Measurements from ENCODE around the gene TMEM164. TPM values are rescaled to one million over a fixed set of nuclear protein-coding genes. Genes with fewer than 3 reads are reported as not detected.

TMEM164 gene
- total RNA-seq, 1 donor from 2014 or later: 84.6 TPM

DNA sequence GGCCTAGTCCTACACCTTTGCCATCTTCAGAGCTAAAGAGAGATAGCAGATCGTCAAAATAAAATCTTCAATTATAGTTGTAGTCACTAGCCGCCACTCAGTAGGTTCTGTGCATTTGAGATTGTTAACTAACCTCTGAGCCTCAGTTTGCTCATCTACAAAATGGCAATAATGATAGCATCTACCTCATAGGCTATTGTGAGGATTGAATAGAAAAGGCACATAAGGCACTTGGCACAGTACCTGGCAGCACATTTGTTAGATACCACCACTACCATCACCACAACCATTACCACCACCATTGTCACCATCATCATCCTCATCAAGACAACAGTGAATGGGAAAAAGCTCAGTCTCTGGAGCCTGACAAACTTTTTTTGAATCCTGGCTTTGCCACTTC, 180.4 kb downstream of the TMEM164 start:
- TF ChIP-seq, protein P1, sequence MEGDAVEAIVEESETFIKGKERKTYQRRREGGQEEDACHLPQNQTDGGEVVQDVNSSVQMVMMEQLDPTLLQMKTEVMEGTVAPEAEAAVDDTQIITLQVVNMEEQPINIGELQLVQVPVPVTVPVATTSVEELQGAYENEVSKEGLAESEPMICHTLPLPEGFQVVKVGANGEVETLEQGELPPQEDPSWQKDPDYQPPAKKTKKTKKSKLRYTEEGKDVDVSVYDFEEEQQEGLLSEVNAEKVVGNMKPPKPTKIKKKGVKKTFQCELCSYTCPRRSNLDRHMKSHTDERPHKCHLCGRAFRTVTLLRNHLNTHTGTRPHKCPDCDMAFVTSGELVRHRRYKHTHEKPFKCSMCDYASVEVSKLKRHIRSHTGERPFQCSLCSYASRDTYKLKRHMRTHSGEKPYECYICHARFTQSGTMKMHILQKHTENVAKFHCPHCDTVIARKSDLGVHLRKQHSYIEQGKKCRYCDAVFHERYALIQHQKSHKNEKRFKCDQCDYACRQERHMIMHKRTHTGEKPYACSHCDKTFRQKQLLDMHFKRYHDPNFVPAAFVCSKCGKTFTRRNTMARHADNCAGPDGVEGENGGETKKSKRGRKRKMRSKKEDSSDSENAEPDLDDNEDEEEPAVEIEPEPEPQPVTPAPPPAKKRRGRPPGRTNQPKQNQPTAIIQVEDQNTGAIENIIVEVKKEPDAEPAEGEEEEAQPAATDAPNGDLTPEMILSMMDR (IDR thresholded peaks at IDR 0.05): no peak
- no peaks in the 10 kb centered on the region for H3K27me3 ChIP-seq
- ATAC-seq (no peak), DNase-seq (no peak)
- H3K27ac ChIP-seq: no peak overlapping the region
- no peaks in the 10 kb centered on the region for H3K4me1 ChIP-seq
- H3K4me3 ChIP-seq: no peak overlapping the region
- H3K9me3 ChIP-seq: no peaks in the 10 kb centered on the region
- no peaks in the 10 kb centered on the region for H3K36me3 ChIP-seq
- intact Hi-C loops (cut with DNase I): no loop called here

- no peaks in the 10 kb centered on the region for H3K36me3 ChIP-seq
- H3K4me3 ChIP-seq: no peak overlapping the region
- H3K4me1 ChIP-seq: no peaks in the 10 kb centered on the region
- intact Hi-C loops (cut with DNase I): no loop called here
- TF ChIP-seq, protein P1 (IDR thresholded peaks at IDR 0.05): no peak
- H3K9me3 ChIP-seq: no peaks in the 10 kb centered on the region
- ATAC-seq (no peak), DNase-seq (no peak)
- H3K27ac ChIP-seq: no peak overlapping the region
- H3K27me3 ChIP-seq: no peaks in the 10 kb centered on the region
These were observed 186.0 kb downstream of the TMEM164 start for GRCh38 chrX:110188701-110189558.

- H3K4me1 ChIP-seq: no peaks in the 10 kb centered on the region
- ATAC-seq (no peak), DNase-seq (no peak)
- no peak overlapping the region for H3K4me3 ChIP-seq
- TF ChIP-seq, protein P1 (IDR thresholded peaks at IDR 0.05): no peak
- no peak overlapping the region for H3K27ac ChIP-seq
- intact Hi-C loops (cut with DNase I): no loop called here
- H3K27me3 ChIP-seq: no peaks in the 10 kb centered on the region
- H3K36me3 ChIP-seq: no peaks in the 10 kb centered on the region
- H3K9me3 ChIP-seq: no peaks in the 10 kb centered on the region
These were observed 189.6 kb downstream of the TMEM164 start for GRCh38 chrX:110192516-110192915.

DNA sequence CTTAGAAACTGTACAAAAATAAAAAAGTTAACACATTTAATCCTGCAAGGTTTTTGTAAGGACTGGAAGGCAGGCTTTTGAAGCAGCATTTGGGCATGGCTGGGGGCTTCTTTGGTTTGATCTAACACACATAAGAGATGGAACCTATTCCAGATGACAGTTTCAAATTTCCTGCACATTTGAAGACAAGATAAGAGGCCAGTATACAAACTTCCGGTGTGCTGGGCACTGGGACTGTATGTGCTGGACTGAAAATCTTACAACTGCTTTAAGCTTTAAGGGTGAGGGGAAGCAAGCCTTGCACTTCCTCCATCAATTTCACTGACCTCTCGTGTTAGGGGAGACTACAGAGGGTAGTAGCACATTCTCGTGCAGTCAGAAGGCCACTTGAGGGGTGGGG, 192.1 kb downstream of the TMEM164 start:
- no peaks in the 10 kb centered on the region for H3K9me3 ChIP-seq
- no peaks in the 10 kb centered on the region for H3K27me3 ChIP-seq
- no peak overlapping the region for H3K4me3 ChIP-seq
- H3K27ac ChIP-seq: no peak overlapping the region
- no peaks in the 10 kb centered on the region for H3K36me3 ChIP-seq
- TF ChIP-seq, protein P1 (IDR thresholded peaks at IDR 0.05): no peak
- ATAC-seq: peak; percentile 27
- no peak for DNase-seq
- intact Hi-C loops (cut with DNase I): no loop called here
- H3K4me1 ChIP-seq: no peaks in the 10 kb centered on the region

DNA sequence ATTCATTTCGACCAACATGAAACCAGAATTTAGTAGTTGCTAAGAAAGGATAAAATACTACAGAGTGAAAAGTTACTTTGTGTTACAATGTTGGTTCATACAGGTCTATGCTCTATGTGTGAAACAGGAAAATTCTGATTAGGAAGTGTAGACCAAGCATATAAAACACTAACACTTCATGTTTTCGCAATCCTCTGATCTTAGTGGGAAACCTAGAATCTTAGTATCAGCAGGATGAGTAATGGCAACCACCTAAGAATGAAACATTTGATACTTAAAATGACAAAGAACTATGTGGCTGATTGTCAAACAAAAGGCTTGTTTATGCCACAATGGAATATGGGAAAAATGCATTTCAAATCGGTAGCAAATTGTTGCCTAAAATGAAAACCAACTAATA, 198.9 kb downstream of the TMEM164 start:
- H3K4me3 ChIP-seq: no peak overlapping the region
- ATAC-seq (no peak), DNase-seq (no peak)
- TF ChIP-seq, protein P1 (IDR thresholded peaks at IDR 0.05): no peak
- H3K36me3 ChIP-seq: no peaks in the 10 kb centered on the region
- no peak overlapping the region for H3K27ac ChIP-seq
- H3K27me3 ChIP-seq: no peaks in the 10 kb centered on the region
- no peaks in the 10 kb centered on the region for H3K9me3 ChIP-seq
- no peaks in the 10 kb centered on the region for H3K4me1 ChIP-seq
- intact Hi-C loops (cut with DNase I): no loop called here
